Mesendoderm (in vitro differentiated cells): ENCODE data around the gene IFNGR1.
A peak's percentile ranks its signal among the peaks of the same experiment; 100 is the strongest.

Experiments used
- DNase-seq: peaks from one replicate; pipeline ENCODE4 v3.0.0; 2013
- H2AK5ac ChIP-seq: 2 replicates; pipeline ENCODE4 v1.6.1; 2013; ENCODE audit warnings: low read length, inconsistent platforms
- H2BK120ac ChIP-seq: 2 replicates; pipeline ENCODE4 v1.6.1; 2013; ENCODE audit warnings: low read depth, mild to moderate bottlenecking, low read length, moderate library complexity, mixed read lengths
- H2BK15ac ChIP-seq: replicated peaks from 2 replicates; pipeline ENCODE4 v1.6.1; 2013; ENCODE audit warnings: low read depth, mild to moderate bottlenecking, moderate library complexity
- H2BK5ac ChIP-seq: 2 replicates; pipeline ENCODE4 v1.6.1; 2013; ENCODE audit warnings: low read length, inconsistent platforms
- H3K18ac ChIP-seq: 2 replicates; pipeline ENCODE4 v1.6.1; 2013; ENCODE audit warnings: mild to moderate bottlenecking, low read length, mixed read lengths
- H3K23ac ChIP-seq: one replicate; pipeline ENCODE4 v1.6.1; 2013; ENCODE audit warnings: low read length
- H3K27ac ChIP-seq: 2 replicates; pipeline ENCODE4 v1.5.1; 2013; ENCODE audit warnings: low read depth, mild to moderate bottlenecking, inconsistent platforms, low read length, moderate library complexity
- H3K27me3 ChIP-seq: 2 replicates; pipeline ENCODE4 v1.6.1; 2013; ENCODE audit warnings: low read length, control low read depth, mild to moderate bottlenecking, inconsistent platforms; ENCODE audit not compliant: insufficient read depth, poor library complexity
- H3K36me3 ChIP-seq: 2 replicates; pipeline ENCODE4 v1.6.1; 2013; ENCODE audit warnings: low read length, inconsistent platforms; ENCODE audit not compliant: control insufficient read depth, insufficient read depth
- H3K4ac ChIP-seq: one replicate; pipeline ENCODE4 v1.6.1; 2013; ENCODE audit warnings: low read depth, mild to moderate bottlenecking, low read length, moderate library complexity
- H3K4me1 ChIP-seq: 2 replicates; pipeline ENCODE4 v1.6.1; 2013; ENCODE audit warnings: low read depth, low read length, inconsistent platforms; ENCODE audit not compliant: control insufficient read depth
- H3K4me2 ChIP-seq: 2 replicates; pipeline ENCODE4 v1.6.1; 2013; ENCODE audit warnings: low read length
- H3K4me3 ChIP-seq: 2 replicates; pipeline ENCODE4 v1.5.1; 2013; ENCODE audit warnings: mild to moderate bottlenecking, low read length
- H3K56ac ChIP-seq: one replicate; pipeline ENCODE4 v1.6.1; 2013; ENCODE audit warnings: low read length
- H3K79me1 ChIP-seq: 2 replicates; pipeline ENCODE4 v1.6.1; 2013; ENCODE audit warnings: low read length, inconsistent platforms
- H3K79me2 ChIP-seq: 2 replicates; pipeline ENCODE4 v1.6.1; 2013; ENCODE audit warnings: mild to moderate bottlenecking, low read length; ENCODE audit not compliant: control insufficient read depth, insufficient read depth
- H3K9ac ChIP-seq: 2 replicates; pipeline ENCODE4 v1.6.1; 2013; ENCODE audit warnings: low read length, inconsistent platforms
- H4K5ac ChIP-seq: one replicate; pipeline ENCODE4 v1.6.1; 2013; ENCODE audit warnings: low read length
- H4K8ac ChIP-seq: one replicate; pipeline ENCODE4 v1.6.1; 2013; ENCODE audit warnings: low read depth, mild to moderate bottlenecking, control low read depth, low read length, moderate library complexity
- WGBS: extraction: QIAGEN DNeasy Blood & Tissue Kit; methylation state at CpG from one replicate; pipeline ENCODE4 v1.1.7; 2013; ENCODE audit warnings: low lambda C conversion rate, missing lambda C conversion rate; ENCODE audit not compliant: insufficient coverage; ENCODE audit errors: extremely low coverage; 5-methylcytosine and 5-hydroxymethylcytosine counted together

IFNGR1 gene

GRCh38 chr6:137233911-137234863 lies 15.0 kb upstream of the IFNGR1 start:
- H3K56ac ChIP-seq: no peak overlapping the region
- no peak overlapping the region for H3K18ac ChIP-seq
- H2BK5ac ChIP-seq: no peak overlapping the region
- no peak overlapping the region for H3K23ac ChIP-seq
- H2BK120ac ChIP-seq: no peak overlapping the region
- no peak overlapping the region for H3K4me2 ChIP-seq
- no peak overlapping the region for H3K4ac ChIP-seq
- no peak overlapping the region for H3K4me3 ChIP-seq
- no peak overlapping the region for H2BK15ac ChIP-seq
- no peak overlapping the region for H4K5ac ChIP-seq
- WGBS: no CpG with 5 or more reads among the region's 7 CpGs
- H3K79me2 ChIP-seq: no peaks in the 10 kb centered on the region
- no peaks in the 10 kb centered on the region for H3K36me3 ChIP-seq
- H3K79me1 ChIP-seq: no peaks in the 10 kb centered on the region
- no peak overlapping the region for H2AK5ac ChIP-seq
- no peaks in the 10 kb centered on the region for H3K27me3 ChIP-seq
- no peaks in the 10 kb centered on the region for H3K4me1 ChIP-seq
- H4K8ac ChIP-seq: no peak overlapping the region
- H3K27ac ChIP-seq: no peak overlapping the region
- no peak overlapping the region for H3K9ac ChIP-seq
- peak; percentile 11 for DNase-seq

DNA sequence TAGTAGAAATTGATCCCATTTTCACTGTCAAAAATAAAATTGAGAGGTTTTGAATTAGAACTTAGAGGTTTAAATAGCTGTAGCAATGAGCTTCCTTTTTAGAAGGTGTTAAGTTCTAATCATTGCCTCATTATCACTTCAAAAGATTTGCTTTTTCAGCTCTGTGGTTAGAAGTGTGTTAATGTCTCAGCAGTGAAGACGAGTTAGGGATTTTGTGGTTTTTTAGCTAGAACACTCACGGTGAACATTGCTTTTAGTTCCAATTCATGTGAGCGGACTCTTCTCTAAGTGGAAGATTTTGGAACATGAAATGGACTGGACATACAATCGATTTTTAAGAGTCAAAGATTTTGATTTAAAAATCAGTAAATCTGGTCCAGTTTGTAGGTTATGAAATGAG lies 12.7 kb upstream of the IFNGR1 start:
- no peak overlapping the region for H3K4me3 ChIP-seq
- H3K9ac ChIP-seq: no peak overlapping the region
- no peak overlapping the region for H3K4ac ChIP-seq
- H3K18ac ChIP-seq: no peak overlapping the region
- peak; percentile 14 for DNase-seq
- no peak overlapping the region for H2BK15ac ChIP-seq
- no peak overlapping the region for H2AK5ac ChIP-seq
- H2BK120ac ChIP-seq: no peak overlapping the region
- H3K23ac ChIP-seq: no peak overlapping the region
- no CpG with 5 or more reads among the region's 4 CpGs for WGBS
- no peak overlapping the region for H2BK5ac ChIP-seq
- no peak overlapping the region for H3K4me2 ChIP-seq
- H3K27me3 ChIP-seq: no peaks in the 10 kb centered on the region
- no peak overlapping the region for H4K8ac ChIP-seq
- H4K5ac ChIP-seq: no peak overlapping the region
- H3K79me2 ChIP-seq: no peaks in the 10 kb centered on the region
- H3K56ac ChIP-seq: no peak overlapping the region
- no peaks in the 10 kb centered on the region for H3K4me1 ChIP-seq
- no peaks in the 10 kb centered on the region for H3K36me3 ChIP-seq
- no peak overlapping the region for H3K27ac ChIP-seq
- H3K79me1 ChIP-seq: no peaks in the 10 kb centered on the region

- no CpG with 5 or more reads among the region's 7 CpGs for WGBS
- DNase-seq: no peak
- H2BK15ac ChIP-seq: no peak overlapping the region
These were observed 11.9 kb upstream of the IFNGR1 start for GRCh38 chr6:137230956-137231555.

DNA sequence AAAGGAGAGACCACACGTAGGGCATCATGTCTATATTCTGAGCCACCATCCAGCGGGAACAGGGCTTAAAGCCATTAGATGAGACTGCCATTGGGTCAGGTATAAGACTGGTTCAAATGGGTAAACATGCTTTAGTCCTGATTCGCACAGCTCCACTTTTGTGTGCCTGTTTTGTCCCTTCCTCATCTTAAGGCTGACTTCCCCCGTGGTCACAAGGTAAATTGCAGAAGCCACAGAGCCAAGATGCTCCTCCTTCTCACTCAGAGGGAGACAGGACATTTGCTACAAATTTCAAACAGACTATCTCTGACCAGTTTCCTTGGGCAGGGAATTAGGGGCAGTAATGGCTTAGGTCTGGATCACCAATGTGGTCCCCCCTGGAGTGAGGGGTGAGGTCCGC lies 11.4 kb upstream of the IFNGR1 start:
- H3K4me2 ChIP-seq: no peak overlapping the region
- H3K27me3 ChIP-seq: no peaks in the 10 kb centered on the region
- H2BK5ac ChIP-seq: no peak overlapping the region
- H3K56ac ChIP-seq: no peak overlapping the region
- no peaks in the 10 kb centered on the region for H3K36me3 ChIP-seq
- H3K4ac ChIP-seq: no peak overlapping the region
- no peak overlapping the region for H4K8ac ChIP-seq
- H3K9ac ChIP-seq: no peak overlapping the region
- no peaks in the 10 kb centered on the region for H3K4me1 ChIP-seq
- H2AK5ac ChIP-seq: no peak overlapping the region
- H4K5ac ChIP-seq: no peak overlapping the region
- no CpG with 5 or more reads among the region's 5 CpGs for WGBS
- H3K79me2 ChIP-seq: no peaks in the 10 kb centered on the region
- no peak overlapping the region for H3K23ac ChIP-seq
- no peak overlapping the region for H3K27ac ChIP-seq
- H3K4me3 ChIP-seq: no peak overlapping the region
- no peak overlapping the region for H3K18ac ChIP-seq
- H2BK15ac ChIP-seq: no peak overlapping the region
- H2BK120ac ChIP-seq: no peak overlapping the region
- no peak for DNase-seq
- H3K79me1 ChIP-seq: no peaks in the 10 kb centered on the region

More at GRCh38 chr6:137230956-137231555, 11.9 kb upstream of the IFNGR1 start:
- H3K4ac ChIP-seq: no peak overlapping the region
- H3K4me3 ChIP-seq: no peak overlapping the region
- H3K23ac ChIP-seq: no peak overlapping the region
- no peak overlapping the region for H3K27ac ChIP-seq
- H3K79me2 ChIP-seq: no peaks in the 10 kb centered on the region
- no peak overlapping the region for H2BK5ac ChIP-seq
- H2BK120ac ChIP-seq: no peak overlapping the region
- no peak overlapping the region for H4K8ac ChIP-seq
- H3K56ac ChIP-seq: no peak overlapping the region
- no peaks in the 10 kb centered on the region for H3K27me3 ChIP-seq
- no peaks in the 10 kb centered on the region for H3K79me1 ChIP-seq
- H4K5ac ChIP-seq: no peak overlapping the region
- no peaks in the 10 kb centered on the region for H3K4me1 ChIP-seq
- H3K36me3 ChIP-seq: no peaks in the 10 kb centered on the region
- no peak overlapping the region for H2AK5ac ChIP-seq
- no peak overlapping the region for H3K9ac ChIP-seq
- H3K18ac ChIP-seq: no peak overlapping the region
- H3K4me2 ChIP-seq: no peak overlapping the region

DNA sequence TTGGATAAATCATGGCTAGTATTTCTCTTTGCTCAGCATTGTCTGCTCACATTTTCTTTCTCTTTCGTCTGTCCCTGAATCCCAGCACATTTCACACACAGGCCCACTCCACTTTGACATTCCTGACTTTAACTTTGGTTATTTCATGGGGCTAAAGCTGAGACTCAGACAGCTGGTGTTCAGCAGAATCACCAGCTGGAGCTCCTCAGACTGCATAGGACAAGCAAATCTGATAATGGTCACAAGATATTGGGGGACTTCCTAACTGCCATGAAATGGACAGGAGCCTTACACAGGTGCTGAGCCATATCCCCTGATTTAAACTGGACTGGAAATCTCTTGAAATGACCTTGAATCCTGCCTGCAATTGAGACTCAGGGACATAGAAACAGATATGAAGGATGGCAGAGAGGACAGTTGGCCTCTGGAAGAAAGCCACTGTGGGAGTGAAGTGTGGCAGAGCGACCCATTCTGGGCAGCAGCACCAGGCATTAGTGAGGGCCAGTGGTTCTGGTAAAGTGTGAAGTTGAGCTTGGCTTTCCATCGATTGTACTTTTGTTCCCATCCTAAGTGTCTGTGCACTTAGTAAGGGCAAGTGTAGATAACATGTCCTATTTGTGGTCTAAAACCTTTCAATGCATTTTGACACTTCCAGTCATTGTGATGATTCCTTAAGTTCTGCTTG lies 10.0 kb upstream of the IFNGR1 start:
- no peak overlapping the region for H2BK15ac ChIP-seq
- H3K27me3 ChIP-seq: no peaks in the 10 kb centered on the region
- H3K4me2 ChIP-seq: no peak overlapping the region
- H3K56ac ChIP-seq: no peak overlapping the region
- no peak overlapping the region for H3K18ac ChIP-seq
- DNase-seq: no peak
- H2BK5ac ChIP-seq: no peak overlapping the region
- no peak overlapping the region for H3K27ac ChIP-seq
- no peak overlapping the region for H3K4ac ChIP-seq
- H3K4me3 ChIP-seq: no peak overlapping the region
- H3K36me3 ChIP-seq: no peaks in the 10 kb centered on the region
- H4K5ac ChIP-seq: no peak overlapping the region
- no peak overlapping the region for H2AK5ac ChIP-seq
- H4K8ac ChIP-seq: no peak overlapping the region
- no peaks in the 10 kb centered on the region for H3K79me1 ChIP-seq
- no peak overlapping the region for H2BK120ac ChIP-seq
- H3K23ac ChIP-seq: no peak overlapping the region
- H3K4me1 ChIP-seq: no peaks in the 10 kb centered on the region
- no peak overlapping the region for H3K9ac ChIP-seq
- no peaks in the 10 kb centered on the region for H3K79me2 ChIP-seq
- WGBS: no CpG with 5 or more reads among the region's 3 CpGs
